Epithelial cell of esophagus (primary cell): ENCODE results near the gene HKDC1.

Source experiments
- DNase-seq: peaks from one replicate; pipeline ENCODE4 v3.0.0; 2010; ENCODE audit warnings: low read depth
- H3K4me3 ChIP-seq: 2 replicates; pipeline ENCODE4 v1.5.1; 2011; ENCODE audit warnings: mild to moderate bottlenecking, low read length, control low read depth
- TF ChIP-seq, protein P1 (sequence below): IDR thresholded peaks from 2 replicates; pipeline ENCODE4 v1.5.1; 2011; ENCODE audit warnings: low read depth, mild to moderate bottlenecking, low read length, control low read depth, inconsistent platforms; ENCODE audit not compliant: insufficient read depth; ENCODE audit errors: missing control alignments

Gene HKDC1

DNA sequence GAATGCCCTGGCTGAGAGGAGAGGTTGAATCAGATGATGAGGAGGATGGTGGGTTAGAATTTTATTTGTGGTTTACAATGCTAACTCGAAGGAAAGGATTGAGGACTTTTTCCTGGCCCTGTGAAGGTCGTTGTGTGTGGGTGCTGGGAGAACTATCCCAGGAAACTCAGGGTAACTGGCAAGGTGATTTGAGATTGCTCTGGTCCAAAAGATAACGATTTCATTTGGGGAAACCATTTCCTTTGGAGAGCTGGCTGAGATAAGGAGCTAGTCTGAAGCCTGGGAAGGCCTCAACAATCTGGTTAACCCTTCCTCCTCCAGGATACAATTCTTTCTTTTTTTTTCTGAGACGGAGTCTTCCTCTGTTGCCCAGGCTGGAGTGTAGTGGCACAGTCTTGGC, 91.2 kb downstream of the HKDC1 start:
- no peak overlapping the region for H3K4me3 ChIP-seq
- TF ChIP-seq, protein P1, sequence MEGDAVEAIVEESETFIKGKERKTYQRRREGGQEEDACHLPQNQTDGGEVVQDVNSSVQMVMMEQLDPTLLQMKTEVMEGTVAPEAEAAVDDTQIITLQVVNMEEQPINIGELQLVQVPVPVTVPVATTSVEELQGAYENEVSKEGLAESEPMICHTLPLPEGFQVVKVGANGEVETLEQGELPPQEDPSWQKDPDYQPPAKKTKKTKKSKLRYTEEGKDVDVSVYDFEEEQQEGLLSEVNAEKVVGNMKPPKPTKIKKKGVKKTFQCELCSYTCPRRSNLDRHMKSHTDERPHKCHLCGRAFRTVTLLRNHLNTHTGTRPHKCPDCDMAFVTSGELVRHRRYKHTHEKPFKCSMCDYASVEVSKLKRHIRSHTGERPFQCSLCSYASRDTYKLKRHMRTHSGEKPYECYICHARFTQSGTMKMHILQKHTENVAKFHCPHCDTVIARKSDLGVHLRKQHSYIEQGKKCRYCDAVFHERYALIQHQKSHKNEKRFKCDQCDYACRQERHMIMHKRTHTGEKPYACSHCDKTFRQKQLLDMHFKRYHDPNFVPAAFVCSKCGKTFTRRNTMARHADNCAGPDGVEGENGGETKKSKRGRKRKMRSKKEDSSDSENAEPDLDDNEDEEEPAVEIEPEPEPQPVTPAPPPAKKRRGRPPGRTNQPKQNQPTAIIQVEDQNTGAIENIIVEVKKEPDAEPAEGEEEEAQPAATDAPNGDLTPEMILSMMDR: no peak
- DNase-seq: no peak

DNA sequence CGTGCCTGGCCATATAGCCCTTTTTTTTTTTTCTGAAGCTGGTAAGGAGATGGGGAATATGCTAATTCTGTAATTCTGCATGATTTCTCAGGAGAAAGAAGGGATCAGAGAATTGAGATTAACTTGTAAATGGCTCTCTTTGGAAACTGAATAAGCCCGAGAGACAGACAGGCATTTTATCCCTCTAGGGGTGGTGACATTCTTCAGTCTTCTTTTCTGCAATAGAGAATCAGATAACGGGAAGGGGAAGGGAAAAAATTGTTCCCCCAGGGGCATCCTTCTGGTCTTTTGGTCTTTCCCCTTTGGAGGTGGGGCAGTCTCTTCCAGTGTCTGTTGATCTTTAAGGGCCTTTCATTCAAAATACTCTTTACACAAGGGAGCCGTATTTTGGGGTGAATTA, 92.4 kb downstream of the HKDC1 start:
- H3K4me3 ChIP-seq: no peak overlapping the region
- DNase-seq: no peak
- TF ChIP-seq, protein P1: no peak

DNA sequence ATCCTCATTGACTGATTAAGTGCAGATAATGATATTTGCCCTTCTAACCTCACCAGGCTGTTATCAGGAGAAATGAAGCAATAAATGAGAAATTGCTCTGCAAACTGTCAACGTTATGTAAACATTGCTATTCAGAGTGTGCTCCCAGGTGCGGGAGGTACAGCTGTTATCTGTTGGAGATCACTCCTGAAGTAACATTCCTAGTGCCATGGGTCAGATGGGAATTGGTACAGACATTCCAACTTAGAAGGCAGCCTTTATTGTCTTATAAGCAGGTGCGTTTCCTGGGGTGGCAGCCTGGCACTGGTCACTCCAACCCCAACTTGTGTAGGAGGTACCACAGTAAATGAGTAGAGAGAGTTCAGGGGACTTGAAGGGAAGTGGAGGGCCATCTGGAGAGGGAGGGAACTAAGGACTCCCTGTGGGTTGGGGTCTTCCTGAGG, 95.0 kb downstream of the HKDC1 start:
- DNase-seq: no peak
- no peak overlapping the region for H3K4me3 ChIP-seq
- TF ChIP-seq, protein P1: no peak

DNA sequence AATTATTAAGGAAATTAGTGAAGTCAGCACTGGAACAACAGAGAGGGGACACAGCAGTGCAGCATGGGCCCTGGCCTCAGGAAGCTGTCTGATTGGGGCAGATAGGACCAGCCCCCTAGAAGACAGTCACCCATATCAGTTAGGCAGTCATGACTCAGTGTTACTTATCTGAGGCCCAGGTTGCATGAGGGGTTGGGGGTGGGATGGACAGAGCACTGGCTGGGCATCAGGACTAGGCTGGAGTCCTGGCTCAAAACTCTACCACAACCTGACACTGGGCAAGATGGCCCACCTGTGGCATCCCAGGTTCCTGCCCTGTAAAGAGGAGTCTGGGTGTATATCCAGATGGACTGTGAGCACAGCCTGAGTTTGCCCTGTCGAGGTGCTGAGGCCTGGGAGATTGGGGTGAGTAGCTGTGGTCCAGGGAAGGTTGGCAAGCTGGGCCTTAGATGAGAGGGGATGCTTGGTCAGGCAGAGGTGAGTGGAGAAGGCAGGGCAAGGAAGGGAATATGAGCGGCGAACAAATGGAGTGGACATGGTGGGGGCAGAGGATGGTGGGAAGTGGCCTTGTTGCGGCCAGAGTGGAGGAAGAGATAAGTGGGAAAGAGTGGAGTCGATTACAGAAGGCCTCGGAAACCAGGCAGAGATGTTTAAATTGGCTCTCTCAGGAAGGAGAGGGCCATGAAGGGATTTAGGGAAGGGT, 95.6 kb downstream of the HKDC1 start:
- no peak overlapping the region for H3K4me3 ChIP-seq
- DNase-seq: no peak
- TF ChIP-seq, protein P1: no peak

DNA sequence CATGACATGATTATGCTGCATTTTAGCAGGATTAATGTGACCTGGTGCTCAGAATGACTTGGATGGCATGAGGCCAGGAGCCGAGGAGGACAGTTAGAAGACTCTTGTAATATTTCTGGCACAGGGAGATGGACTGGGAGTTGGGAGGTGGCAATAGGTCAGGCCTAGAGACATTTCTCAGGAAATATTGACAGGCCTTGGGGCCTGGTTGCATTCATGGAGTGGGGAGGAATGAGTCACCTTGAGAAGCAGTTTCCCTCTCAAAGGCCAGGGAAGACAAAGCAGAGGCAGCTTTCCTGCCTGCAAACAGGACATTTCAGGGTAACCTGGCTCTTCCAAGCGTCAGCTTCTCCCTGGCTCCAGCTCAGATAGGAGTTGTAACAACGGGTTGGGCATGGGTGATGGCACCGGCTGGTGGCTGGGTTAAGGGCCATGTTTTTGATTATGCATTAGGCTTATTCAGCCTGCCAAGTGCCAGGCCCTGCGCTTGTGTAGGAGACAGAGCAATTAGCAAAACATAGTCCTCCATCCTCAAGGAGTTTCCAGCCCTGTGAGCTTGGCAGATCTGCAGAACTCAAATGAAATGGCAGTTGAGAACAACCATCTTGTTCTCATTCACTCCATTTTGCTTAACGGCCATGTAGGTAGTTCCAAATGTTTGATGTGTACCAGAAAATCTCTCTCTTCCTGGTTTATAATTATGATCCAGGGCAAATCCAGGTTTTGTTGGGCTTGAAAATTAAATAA, 96.4 kb downstream of the HKDC1 start:
- peak; percentile 62 for DNase-seq
- no peak overlapping the region for H3K4me3 ChIP-seq
- TF ChIP-seq, protein P1: no peak
